ENCODE results near the gene PRR9. TPM values are rescaled to one million over a fixed set of nuclear protein-coding genes. Genes with fewer than 3 reads are reported as not detected.
A peak's percentile ranks its signal among the peaks of the same experiment; 100 is the strongest.
"Not testable (repeated sequence)": the region's sequence is repeated elsewhere in the genome, so short reads cannot be mapped to it uniquely, and the experiment has no call there.

Gene PRR9
- total RNA-seq, 1 donor from 2014 or later: not detected

DNA sequence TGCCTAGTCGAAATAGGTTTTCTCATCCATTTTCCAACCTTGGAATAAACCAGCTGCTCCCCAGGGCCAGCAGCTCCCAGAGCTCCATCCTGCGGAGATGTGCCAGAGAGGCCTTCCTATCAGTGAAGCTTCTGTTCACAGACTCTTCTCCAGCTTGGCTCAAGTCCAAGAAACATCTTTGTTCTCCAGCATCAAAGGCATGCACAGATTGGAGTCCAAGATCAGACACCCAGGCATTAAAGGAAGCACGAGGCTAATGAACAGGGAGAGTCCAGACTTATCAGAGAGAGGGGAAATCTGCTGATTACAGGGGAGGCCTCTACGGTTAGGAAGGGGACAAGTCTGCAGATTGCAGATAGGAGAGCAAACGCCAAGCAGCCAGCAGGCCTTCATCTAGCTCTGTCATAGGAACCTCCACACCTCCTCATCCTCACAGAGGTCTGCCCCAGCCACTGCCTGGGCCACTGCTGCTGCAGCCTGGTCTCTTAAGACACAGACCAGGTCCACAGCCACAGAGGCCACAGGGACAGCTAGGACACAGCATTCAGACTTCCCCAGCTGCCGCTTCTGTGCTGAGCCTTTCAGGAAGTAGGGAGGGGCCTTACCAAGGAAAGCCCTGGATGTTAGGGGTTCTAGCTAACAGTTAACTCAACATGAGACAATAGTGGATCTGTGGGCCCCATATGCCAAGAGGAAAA lies 3.4 kb downstream of the PRR9 start:
- H3K27me3 ChIP-seq (ENCODE audit: control insufficient read depth, insufficient read depth, low read length): peaks cover 2% of the 10 kb centered on the region
- FAIRE-seq (no peak), DNase-seq (ENCODE audit: low read depth) (no peak)
- no peaks in the 10 kb centered on the region for H3K36me3 ChIP-seq (ENCODE audit: control insufficient read depth, insufficient read depth, low read length)
- H3K4me3 ChIP-seq (ENCODE audit: low read depth, low read length): no peak overlapping the region
- TF ChIP-seq, protein P1, sequence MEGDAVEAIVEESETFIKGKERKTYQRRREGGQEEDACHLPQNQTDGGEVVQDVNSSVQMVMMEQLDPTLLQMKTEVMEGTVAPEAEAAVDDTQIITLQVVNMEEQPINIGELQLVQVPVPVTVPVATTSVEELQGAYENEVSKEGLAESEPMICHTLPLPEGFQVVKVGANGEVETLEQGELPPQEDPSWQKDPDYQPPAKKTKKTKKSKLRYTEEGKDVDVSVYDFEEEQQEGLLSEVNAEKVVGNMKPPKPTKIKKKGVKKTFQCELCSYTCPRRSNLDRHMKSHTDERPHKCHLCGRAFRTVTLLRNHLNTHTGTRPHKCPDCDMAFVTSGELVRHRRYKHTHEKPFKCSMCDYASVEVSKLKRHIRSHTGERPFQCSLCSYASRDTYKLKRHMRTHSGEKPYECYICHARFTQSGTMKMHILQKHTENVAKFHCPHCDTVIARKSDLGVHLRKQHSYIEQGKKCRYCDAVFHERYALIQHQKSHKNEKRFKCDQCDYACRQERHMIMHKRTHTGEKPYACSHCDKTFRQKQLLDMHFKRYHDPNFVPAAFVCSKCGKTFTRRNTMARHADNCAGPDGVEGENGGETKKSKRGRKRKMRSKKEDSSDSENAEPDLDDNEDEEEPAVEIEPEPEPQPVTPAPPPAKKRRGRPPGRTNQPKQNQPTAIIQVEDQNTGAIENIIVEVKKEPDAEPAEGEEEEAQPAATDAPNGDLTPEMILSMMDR (IDR thresholded peaks at IDR 0.05; ENCODE audit: insufficient read depth, low read length, severe bottlenecking): no peak

DNA sequence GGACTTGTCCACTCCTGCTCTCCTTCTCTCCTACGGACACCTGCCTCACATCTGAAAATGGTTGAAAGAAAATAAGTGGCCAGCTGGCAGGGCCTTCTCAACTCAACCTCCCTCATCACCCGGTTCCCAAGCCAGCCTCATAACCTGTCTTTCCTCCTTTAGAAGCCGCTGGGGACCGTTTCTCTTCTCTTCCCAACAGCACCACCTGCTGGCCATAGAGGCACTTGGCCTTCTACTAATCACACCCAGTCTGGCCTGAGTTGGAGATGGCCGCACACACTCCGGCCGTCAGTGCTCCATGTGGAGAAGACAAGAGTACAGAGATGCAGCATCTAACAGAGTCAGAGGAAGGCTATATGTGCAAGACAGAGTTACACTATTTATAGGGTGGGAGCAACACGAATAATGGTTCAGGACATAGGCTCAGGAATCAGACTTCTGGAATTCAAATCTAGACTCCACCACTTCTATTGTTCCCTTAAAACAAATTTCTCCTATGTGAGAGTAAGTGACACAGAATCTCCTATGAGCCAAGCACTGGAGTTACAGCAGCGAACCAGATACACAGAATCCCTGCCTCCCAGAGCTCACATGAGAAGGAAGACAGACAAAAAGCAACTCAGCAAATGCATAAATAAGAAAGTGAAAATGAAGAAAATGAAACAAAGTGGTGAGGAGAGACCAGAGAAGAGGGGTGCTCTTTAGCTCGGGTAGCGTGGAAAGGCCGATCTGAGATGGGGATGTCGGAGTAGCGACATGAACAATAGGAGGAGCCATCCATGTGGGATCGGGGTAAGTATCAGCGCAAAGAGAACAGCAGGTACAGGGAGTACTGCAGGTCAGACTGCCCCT lies 5.9 kb downstream of the PRR9 start:
- FAIRE-seq (peak; percentile 72), DNase-seq (ENCODE audit: low read depth) (peak; percentile 48)
- not testable (repeated sequence) for H3K27me3 ChIP-seq (ENCODE audit: control insufficient read depth, insufficient read depth, low read length); H3K4me3 ChIP-seq (ENCODE audit: low read depth, low read length); H3K36me3 ChIP-seq (ENCODE audit: control insufficient read depth, insufficient read depth, low read length)
- TF ChIP-seq, protein P1 (IDR thresholded peaks at IDR 0.05; ENCODE audit: insufficient read depth, low read length, severe bottlenecking): peak; percentile 66

DNA sequence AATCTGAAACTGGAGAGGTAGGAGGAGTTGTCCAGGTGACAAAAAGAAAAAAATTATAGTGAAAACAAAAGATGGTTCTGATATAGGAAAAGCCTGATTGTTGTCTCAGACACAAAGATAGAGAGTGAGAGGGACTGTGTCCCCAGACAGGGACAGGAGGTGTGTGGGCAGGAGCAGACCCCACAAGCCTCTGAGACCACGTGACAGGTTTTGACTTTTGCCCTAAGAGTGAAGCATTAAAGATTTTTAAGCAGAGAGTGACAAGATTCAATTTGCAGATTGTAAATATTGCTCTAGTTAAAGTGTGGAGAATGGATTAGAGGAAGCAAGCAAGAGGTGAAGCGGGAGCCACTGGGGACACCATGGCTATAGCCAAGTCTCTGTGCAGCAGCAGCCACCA lies 10.4 kb downstream of the PRR9 start:
- H3K4me3 ChIP-seq (ENCODE audit: low read depth, low read length): no peak overlapping the region
- TF ChIP-seq, protein P1 (IDR thresholded peaks at IDR 0.05; ENCODE audit: insufficient read depth, low read length, severe bottlenecking): no peak
- DNase-seq (ENCODE audit: low read depth) (no peak), FAIRE-seq (no peak)
- H3K27me3 ChIP-seq (ENCODE audit: control insufficient read depth, insufficient read depth, low read length): no peaks in the 10 kb centered on the region
- H3K36me3 ChIP-seq (ENCODE audit: control insufficient read depth, insufficient read depth, low read length): no peaks in the 10 kb centered on the region

DNA sequence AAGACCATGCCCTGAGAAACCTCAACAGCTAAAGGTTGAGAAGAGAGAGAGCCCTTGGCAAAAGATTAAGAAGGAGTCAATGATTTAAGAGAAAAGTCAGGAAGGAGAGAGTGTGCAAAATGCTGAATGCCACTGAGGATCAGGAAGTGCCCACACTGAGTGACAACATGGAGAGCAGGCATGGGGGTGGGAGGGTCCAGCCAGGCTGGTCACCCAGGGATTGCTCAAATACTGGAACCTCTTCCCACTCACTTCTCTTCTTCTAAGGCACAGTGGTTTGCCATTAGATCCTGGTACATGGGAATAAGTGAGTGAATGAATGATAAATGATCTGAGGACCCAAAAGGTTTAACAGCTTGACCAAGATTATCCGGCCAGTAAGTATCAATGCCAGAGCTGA lies 11.1 kb downstream of the PRR9 start:
- FAIRE-seq: no peak
- no peak for DNase-seq (ENCODE audit: low read depth)
- no peaks in the 10 kb centered on the region for H3K27me3 ChIP-seq (ENCODE audit: control insufficient read depth, insufficient read depth, low read length)
- H3K4me3 ChIP-seq (ENCODE audit: low read depth, low read length): no peak overlapping the region
- TF ChIP-seq, protein P1 (IDR thresholded peaks at IDR 0.05; ENCODE audit: insufficient read depth, low read length, severe bottlenecking): no peak
- H3K36me3 ChIP-seq (ENCODE audit: control insufficient read depth, insufficient read depth, low read length): no peaks in the 10 kb centered on the region

DNA sequence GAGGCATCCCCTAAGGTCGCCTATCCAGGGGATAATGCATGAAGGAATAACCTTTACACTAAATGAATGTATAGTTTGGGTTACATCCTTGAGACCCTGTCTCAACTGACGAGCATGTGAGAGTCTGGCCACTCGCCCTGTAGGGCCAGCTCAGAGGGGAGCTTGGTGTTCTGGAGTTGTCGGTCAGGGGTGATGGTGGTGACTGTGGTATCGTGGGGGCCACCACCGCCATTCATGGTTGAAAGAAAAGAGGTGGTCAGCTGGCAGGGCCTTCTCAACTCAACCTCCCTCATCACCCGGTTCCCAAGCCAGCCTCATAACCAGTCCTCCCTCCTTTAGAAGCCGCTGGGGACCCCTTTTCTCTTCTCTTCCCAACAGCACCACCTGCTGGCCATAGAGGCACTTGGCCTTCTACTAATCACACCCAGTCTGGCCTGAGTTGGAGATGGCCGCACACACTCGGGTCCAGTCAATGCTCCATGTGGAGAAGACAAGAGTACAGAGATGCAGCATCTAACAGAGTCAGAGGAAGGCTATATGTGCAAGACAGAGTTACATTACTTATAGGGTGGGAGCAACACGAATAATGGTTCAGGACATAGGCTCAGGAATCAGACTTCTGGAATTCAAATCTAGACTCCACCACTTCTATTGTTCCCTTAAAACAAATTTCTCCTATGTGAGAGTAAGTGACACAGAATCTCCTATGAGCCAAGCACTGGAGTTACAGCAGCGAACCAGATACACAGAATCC lies 11.9 kb downstream of the PRR9 start:
- H3K27me3 ChIP-seq (ENCODE audit: control insufficient read depth, insufficient read depth, low read length); H3K36me3 ChIP-seq (ENCODE audit: control insufficient read depth, insufficient read depth, low read length); DNase-seq (ENCODE audit: low read depth); H3K4me3 ChIP-seq (ENCODE audit: low read depth, low read length): not testable (repeated sequence)
- FAIRE-seq: peak; percentile 81
- TF ChIP-seq, protein P1 (IDR thresholded peaks at IDR 0.05; ENCODE audit: insufficient read depth, low read length, severe bottlenecking): peak; percentile 59

All from bronchial epithelial cell (primary cell).